ENCODE results near the gene SCGB1C1.
"Not testable (repeated sequence)": the region's sequence is repeated elsewhere in the genome, so short reads cannot be mapped to it uniquely, and the experiment has no call there.

SCGB1C1 gene

GRCh38 chr11:192674-193128 is at the start of gene SCGB1C1:
Gene SCGB1C1, plus strand, starts transcription at chr11:193078. Its CDS starts 22 bp downstream, at chr11:193100.
- not testable (repeated sequence) for DNase-seq

GRCh38 chr11:180242-180641 is 12.6 kb upstream of the SCGB1C1 start:
- not testable (repeated sequence) for DNase-seq

DNA sequence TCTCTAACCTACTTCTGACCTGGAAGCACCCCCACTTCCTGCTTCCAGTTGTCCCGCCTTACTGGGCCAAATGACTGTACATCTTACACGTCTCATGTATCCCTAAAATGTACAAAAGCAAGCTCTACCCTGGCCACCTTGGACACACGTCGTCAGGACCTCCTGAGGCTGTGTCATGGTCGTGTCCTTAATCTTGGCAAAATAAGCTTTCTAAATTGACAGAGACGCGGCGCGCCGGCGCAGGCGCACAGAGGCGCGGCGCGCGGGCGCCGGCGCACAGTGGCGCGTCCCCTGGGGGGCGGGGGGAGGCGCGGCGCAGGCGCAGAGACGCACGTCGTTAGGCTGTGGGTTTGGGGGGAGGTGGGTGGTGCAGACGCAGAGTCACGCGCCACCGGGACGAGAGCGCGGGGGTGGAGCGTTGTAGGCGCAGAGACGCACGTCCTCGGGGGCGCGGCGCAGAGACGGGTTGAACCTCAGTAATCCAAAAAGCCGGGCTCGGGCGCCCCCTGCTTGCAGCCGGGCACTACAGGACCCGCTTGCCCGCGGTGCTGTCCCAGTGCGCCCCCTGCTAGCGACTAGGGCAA is 3.6 kb upstream of the SCGB1C1 start:
- DNase-seq: not testable (repeated sequence)

DNA sequence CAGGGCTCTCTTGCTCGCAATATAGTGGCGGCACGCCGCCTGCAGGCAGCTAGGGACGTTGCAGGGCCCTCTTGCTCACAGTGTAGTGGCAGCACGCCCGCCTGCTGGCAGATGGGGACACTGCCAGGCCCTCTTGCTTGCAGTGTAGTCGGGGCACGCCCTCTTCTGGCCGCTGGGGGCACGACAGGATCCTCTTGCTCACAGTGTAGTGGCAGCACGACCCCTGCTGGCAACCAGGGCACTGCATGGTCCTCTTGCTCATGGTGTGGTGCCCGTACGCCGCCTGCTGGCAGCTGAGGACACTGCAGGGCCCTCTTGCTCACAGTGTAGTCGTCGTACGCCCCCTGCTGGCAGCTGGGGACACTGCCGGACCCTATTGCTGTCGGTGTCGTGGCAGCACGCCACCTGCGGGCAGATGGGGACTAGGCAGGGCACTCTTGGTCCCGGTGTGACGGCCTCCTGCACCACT is 3.0 kb upstream of the SCGB1C1 start:
- DNase-seq: not testable (repeated sequence)

GRCh38 chr11:190546-190945 is 2.3 kb upstream of the SCGB1C1 start:
- DNase-seq: not testable (repeated sequence)

- not testable (repeated sequence) for DNase-seq
These were observed 1.1 kb upstream of the SCGB1C1 start for GRCh38 chr11:191490-192478.

DNA sequence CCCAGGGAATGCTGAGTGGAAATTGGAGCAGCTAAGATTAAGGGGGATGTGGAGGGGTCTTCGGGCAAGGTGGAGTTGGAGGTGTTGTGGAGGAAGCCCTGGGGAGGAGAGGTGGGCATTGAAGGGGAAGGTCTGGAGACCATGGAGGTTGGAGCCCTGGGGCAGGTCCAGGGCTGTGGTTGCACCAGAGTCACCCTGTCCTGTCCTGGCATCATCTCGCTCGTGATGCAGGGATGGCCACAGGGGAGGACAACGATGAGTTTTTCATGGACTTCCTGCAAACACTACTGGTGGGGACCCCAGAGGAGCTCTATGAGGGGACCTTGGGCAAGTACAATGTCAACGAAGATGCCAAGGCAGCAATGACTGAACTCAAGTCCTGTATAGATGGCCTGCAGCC is 603 bp downstream of the SCGB1C1 start:
- DNase-seq: not testable (repeated sequence)

- DNase-seq: no peak
These were observed 4.2 kb downstream of the SCGB1C1 start for GRCh38 chr11:196786-197731.

DNA sequence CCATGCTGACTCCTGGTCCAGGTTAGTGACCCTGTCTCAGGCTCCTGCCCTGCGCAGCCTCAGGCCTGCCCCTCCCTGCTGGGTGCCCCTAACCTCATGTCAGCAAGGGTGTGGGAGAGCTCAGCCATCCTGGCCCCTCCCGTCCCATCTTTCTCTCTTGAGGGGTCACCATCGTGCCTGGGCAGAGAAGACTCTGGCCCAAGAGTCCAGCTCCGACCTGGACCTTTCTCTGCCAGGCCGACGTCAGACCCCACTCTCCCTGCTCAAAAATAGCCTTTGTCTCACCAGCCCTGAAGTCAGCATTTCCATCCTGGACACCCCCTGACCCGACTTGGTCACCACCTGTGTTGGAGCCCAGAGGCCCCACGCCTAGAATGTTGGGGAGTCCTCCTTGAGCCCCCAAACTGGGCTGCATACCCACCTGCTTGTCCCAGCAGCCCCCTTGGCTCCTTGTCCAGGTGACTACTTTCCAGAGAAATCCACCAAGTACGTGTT is 4.9 kb downstream of the SCGB1C1 start:
- no peak for DNase-seq

GRCh38 chr11:198236-198806 is 5.4 kb downstream of the SCGB1C1 start:
- no peak for DNase-seq

DNA sequence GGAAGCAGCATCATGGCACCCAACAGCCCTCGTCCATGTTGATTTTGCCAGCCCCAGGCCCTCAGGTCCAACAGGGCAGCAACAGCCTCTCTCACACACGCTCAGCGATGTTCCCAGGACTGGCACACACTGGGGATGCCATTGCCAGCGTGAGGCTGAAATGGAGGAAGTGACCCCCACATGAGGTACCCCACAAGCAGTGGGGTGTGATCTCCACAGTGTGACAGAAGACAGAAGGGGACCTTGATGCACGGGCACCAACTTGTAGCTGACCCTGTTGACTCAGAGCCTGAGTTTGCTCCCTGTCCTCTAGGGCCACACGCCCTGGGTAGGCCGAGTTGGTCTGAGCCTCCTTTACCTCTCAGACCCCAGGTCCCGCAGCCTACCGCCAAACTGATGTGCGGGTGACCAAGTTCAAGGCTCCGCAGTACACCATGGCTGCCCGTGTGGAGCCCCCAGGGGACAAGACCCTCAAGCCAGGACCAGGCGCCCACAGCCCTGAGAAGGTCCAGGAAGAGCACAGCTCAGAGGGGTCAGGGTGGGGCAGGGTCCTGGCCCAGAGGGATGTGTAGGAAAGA is 6.2 kb downstream of the SCGB1C1 start:
- no peak for DNase-seq

- no peak for DNase-seq
These were observed 6.9 kb downstream of the SCGB1C1 start for GRCh38 chr11:199782-200181.

DNA sequence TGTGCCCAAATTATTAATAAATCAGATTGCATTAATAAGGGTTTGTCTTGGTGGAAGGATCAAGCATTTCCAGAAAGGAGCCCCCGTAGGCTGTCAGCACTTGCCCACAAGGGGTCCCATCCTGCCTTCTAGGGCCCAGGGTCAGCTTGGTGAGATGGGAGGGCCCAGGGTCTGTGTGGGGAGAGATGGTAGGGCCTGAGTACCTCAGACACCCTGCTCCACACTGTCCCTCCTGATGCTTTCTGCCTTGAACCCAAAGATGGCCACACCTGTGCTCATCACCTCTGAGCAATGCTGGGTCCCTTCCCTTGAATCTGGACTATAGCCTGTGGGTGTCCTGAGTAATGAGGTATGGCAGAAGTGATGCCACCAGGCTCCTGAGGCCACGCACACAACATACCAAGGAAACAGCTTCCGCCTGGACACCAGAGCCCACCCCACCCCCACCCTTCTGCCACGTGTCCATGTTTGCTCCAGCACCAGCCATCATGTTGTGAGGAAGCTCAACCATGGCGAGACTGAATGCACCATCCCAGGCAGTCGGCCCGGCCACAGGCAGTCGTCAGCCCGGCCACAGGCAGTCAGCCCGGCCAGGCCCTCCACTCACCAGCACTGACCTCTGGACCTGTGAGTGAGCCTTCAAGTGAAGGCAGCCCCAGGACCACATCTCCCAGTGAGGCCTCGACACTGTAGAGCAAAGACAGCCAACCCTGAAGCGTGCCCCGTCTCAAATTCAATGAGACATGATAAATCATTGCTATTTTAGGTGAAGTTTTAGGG is 7.5 kb downstream of the SCGB1C1 start:
- DNase-seq: no peak

- no peak for DNase-seq
These were observed 9.1 kb downstream of the SCGB1C1 start for GRCh38 chr11:201966-202365.

- no peak for DNase-seq
These were observed 9.6 kb downstream of the SCGB1C1 start for GRCh38 chr11:202490-202889.

DNA sequence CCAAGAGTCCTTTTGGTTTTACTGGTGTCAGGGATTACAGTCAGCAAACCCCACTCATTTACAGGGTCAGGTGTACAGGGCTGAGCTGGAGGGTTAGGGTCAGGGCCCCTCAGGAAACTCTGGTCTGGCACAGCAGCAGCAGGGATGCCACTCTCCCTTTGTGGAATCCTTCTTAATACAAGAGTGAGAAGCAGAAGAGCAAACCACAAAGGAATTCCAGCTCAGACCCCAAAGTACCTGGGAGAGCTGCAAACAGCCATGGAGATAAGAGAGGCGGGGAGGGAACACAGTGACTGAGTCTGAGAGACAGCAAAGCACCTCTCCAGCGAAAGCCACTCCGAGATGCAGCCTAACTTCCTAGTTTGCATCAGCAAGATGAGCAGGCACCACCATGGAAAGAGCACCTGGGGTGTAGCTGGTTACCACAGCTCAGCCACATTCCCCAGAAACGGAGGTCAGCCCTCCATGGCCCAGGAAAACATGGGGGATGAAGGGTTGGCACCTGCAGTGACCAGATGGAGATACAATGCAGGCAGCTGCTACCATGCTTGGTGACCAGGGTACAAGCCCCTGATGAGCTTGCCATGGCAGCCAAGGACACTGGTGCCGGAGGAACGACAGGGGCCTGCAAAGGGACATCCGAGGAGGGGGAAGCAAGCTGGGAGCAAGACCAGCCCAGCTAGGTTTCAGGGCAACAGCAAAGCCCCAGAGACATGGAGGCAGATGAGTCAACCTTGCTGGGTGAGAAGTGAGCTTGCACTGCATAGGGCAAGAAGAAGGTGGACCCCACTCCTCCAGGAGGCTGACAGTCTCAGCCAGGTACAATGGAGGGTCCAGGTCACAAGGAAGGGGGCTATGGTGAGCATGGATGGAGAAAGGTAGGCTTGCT is 10.4 kb downstream of the SCGB1C1 start:
- DNase-seq: no peak

- no peak for DNase-seq
These were observed 11.2 kb downstream of the SCGB1C1 start for GRCh38 chr11:203945-204586.

DNA sequence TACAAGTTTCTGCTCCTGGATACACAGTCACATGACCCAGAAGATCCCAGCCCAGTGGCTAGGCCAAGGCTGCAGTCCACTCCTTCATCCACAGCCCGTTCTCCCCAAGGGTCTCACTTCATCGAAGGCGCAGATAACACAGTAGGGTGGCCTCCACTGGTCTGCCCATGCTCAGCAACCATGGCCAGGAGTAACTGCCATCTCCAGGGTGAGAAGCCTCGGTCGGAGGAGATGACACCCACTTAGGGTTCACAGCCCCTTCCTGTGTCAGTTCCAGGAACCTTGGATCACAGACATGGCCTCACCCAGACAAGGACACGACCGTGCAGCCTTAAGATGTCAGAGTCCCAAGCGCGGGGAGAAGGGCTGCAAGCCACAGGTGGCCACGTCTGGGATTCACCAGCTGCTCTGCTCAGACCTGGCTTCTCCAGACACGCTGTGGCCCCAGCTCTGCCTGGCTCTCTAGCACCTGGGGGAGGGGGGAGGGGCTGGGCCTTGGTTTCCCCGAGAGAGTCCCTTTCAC is 11.8 kb downstream of the SCGB1C1 start:
- DNase-seq: no peak

Data from C1 segment of cervical spinal cord (tissue), 14 donors.